ENCODE measurements around the gene LCN9.
"Not testable (repeated sequence)": the region's sequence is repeated elsewhere in the genome, so short reads cannot be mapped to it uniquely, and the experiment has no call there.

The LCN9 gene

DNA sequence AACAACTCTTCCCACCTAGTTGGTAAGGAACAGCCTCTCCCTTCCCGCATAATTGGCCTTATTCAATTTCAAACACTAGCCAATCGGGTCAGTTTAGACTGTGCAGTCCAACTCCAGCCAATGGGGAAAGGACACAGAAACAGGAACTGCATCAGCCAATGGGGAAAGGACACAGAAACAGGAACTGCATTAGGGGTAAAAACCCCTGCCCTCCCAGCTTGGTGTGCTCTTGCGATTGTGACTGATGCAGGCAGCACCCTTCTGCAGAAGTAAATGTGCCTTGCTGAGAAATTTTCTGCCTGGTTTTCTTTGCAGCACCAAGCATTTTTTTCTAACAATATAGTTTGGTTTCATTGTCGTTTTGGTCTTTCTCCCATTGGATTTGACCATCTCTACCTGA, 15.2 kb upstream of the LCN9 start:
- DNase-seq (ENCODE audit: low spot score) = no peak

DNA sequence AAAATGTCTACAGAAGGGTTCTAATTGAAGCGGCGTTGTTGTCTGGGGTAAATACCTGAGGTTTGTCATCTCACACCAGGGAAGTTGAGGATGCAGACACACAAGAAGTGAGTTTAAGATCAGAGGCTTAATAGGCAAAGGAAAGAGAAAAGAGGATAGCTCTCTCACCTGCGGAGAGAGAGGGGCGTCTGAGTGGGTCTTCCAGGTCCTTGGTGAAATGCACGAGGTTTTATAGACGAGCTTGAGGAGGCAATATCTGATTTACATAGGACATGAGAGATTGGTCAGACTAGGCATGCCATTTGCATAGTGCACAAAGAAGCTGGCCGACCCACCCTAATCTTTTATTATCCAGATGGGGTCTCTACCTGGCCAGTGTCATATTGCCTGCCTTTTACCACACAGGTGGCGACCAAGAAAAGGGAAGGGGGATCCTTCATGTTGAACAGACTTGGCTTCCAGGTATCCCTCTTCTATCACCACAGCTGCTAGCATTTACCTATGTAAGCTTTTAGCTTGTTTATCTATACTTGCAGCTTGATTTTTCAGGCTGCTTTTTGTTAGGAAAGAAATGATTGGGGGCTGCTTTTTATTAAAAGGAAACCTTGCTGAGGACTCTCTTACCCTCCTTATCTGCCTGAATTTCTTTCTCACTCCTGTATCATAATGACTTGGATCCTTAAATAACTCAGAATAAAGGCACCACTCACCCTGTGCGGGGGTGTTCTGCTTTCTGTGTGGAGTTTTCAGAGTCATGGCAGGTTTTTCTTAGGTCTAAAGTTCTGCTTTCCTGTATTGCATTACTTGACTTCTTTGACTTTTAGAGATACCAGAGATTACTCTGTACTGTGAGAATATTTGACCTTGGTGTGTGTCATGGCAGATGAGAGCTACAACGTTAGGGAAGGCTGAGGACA, 14.4 kb upstream of the LCN9 start:
- no peak for DNase-seq (ENCODE audit: low spot score)

DNA sequence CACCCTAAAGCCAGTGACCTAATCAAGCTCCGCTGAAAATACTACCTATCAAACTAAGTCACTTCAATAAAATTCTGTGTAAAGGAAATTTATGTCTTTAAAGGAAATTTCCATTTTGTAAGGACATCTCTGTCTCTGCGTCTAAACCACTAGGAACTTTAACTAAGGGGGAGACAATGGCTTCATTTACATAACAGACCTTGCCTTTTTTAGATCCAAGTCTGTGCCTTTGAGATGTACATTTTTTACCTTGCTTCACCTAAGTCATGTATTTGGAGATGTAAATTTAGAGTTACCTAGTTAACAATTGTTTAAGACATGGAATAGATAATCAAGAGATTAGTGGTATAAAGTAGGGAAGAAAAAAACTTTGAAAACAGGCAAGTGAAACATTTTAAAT, 13.6 kb upstream of the LCN9 start:
- no peak for DNase-seq (ENCODE audit: low spot score)

DNA sequence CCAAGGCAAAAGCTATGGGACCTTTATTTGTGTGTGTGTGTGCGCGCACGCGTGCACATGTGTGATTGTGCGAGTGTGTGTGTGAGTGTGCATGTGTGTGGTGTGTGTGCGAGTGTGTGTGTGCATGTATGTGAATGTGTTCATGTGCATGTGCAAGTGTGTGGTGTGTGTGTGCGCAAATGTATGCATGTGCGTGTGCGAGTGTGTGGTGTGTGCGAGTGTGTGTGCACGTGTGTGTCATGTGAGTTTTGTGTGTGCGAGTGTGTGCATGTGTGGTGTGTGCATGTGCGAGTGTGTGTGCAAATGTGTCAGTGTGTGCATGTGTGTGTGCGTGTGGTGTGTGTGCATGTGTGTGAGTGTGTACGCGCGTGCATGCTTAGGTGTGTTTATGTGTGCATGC, 12.7 kb upstream of the LCN9 start:
- DNase-seq (ENCODE audit: low spot score) = no peak

DNA sequence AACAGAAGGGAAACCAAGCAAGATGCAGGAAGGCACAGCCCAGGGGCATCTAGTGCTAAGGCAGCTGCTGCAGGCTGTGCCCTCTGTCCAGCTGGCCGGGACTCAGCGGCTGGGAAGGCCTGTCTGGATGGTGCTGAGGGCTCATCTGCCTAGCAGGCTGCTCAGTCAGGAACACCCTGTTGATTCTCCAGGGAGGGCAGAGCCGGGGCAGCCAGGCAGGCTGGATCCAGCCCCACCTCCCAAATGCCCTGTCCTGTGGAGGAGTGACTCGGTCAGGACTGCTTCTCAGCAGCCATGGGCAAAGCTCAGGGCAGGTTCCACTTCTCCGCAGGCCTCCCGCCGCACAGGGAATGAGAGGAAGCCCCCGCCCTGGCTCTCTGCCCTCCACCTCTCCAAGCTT, 7.8 kb upstream of the LCN9 start:
- no peak for DNase-seq (ENCODE audit: low spot score)

DNA sequence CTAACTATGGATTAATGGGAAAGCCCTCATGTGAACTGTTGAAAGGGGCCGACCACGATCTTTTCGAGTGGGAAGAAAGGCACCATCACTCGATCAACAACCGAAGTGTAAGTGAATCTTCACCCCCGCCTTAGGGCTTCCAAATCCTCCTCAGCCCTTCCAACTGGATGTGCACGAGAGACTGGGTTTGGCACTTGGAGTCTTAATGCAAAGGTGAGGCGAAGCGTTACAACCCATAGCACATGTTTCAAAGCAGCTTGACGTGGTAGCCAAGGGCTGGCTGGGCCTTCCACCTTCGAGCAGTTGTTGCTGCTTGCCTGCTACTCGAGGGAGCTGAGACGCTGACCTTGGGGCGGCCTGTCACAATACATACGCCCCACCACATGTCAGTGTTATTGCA, 5.7 kb upstream of the LCN9 start:
- DNase-seq (ENCODE audit: low spot score) = no peak

GRCh38 chr9:135659252-135659651, 3.9 kb upstream of the LCN9 start:
- no peak for DNase-seq (ENCODE audit: low spot score)

DNA sequence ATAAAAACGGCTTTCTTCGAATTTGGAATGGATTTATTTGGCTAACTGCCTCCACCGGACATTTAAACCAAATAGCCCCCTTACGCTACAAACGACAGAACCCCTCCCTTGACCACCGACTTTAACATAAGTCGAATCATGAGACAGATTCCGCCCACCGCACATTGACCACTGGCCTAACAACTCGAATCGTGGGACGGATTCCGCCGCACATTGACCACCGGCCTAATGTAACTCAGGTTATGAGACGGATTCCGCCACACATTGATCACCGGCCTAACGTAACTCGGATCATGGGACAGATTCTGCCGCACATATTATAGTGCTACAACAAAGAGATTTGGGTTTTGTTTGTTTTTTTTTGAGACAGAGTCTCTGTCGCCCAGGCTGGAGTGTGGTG, 2.7 kb upstream of the LCN9 start:
- DNase-seq (ENCODE audit: low spot score) = no peak

DNA sequence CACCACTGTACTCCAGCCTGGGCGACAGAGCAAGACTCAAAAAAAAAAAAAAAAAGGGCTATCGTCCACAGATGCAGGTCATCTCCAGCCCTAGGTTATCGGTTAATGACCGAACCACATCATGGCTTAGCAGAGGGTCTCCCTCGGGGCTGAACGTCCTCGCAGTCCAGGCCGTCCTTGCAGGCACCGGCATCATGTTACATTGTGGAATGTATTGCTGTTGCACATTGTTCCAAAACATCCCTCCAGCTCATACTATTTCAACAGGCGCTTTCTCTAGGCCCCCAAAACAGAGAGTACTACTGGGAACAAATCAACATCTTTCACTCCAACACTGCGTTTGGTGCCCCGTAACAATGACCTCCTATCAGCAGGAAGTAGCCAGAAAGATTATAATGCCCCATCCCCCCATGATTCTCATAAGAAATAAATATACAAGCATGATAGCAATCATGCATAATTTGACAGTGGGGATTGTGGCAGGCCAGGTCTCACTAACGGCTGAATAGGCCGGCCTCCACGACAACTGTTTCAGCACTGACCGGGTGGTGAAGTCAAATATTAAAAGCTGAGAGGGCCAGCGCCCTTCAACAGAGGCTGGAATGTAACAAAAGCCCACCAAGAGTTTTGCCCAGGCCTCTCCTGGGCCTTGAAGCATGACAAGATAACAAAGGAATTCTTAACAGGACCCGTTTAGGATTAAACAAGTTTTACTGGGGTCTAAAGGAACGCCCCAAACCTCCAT, 1.1 kb upstream of the LCN9 start:
- DNase-seq (ENCODE audit: low spot score) = no peak

DNA sequence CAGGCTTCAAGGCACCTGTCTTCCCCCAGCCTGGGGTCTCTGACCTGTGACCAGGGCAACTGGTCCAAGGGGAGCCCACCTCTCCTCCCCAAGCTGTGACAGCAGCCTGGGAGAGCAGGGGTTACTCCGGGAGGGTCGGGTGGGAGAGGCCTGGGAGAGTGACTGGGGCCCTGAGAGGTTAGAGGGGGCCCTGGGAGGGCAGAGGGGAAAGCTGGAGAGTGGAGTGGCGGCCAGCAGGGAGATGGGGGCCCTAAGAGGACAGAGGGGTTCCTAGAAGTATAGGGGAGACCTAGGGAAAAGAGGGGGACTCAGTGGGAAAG, 302 bp downstream of the LCN9 start:
- no peak for DNase-seq (ENCODE audit: low spot score)

DNA sequence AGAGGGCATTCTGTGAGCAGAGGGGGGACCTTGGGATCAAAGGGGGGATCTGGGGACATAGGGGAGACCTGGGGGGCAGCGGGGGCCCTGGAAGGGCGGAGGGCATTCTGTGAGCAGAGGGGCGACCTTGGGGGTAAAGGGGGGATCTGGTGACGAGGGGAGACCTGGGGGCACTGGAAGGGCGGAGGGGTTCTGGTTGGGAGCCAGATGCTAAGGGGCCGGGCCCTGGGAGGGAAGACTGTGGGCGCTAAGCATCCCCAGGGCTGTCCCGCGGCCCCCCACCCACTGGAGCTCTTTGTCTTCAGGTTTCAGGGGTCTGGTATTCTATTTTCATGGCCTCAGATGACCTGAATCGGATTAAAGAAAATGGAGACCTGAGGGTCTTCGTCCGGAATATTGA, 748 bp downstream of the LCN9 start:
- DNase-seq (ENCODE audit: low spot score) = no peak

DNA sequence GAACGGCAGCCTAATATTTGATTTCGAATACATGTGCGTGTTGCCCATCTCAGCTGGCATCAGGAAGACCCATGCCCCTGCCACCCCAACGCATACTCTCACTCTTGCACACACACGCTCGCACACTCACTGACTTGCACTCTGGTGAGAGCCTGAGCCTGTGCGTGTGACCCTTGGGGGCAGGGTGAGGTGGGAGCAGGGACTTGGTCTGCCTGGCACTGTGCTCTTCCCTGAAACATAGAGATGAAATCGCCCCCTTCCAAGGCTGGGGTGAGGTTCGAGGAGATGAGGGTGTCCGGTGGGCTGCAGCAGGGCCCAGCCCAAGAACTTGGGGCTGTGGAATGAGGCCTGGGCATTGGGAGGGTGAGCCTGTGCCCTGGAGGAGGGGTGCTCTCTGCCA, 1.2 kb downstream of the LCN9 start:
- DNase-seq (ENCODE audit: low spot score) = no peak

- DNase-seq (ENCODE audit: low spot score) = no peak
Observed at GRCh38 chr9:135664801-135665794, 2.0 kb downstream of the LCN9 start.

- DNase-seq (ENCODE audit: low spot score) = no peak
Observed at GRCh38 chr9:135665795-135666189, 2.7 kb downstream of the LCN9 start.

GRCh38 chr9:135666534-135667462, 3.7 kb downstream of the LCN9 start:
- no peak for DNase-seq (ENCODE audit: low spot score)

- no peak for DNase-seq (ENCODE audit: low spot score)
Observed at GRCh38 chr9:135667463-135668001, 4.4 kb downstream of the LCN9 start.

- DNase-seq (ENCODE audit: low spot score) = not testable (repeated sequence)
Observed at GRCh38 chr9:135669018-135669417, 5.9 kb downstream of the LCN9 start.

- no peak for DNase-seq (ENCODE audit: low spot score)
Observed at GRCh38 chr9:135669616-135670285, 6.6 kb downstream of the LCN9 start.

DNA sequence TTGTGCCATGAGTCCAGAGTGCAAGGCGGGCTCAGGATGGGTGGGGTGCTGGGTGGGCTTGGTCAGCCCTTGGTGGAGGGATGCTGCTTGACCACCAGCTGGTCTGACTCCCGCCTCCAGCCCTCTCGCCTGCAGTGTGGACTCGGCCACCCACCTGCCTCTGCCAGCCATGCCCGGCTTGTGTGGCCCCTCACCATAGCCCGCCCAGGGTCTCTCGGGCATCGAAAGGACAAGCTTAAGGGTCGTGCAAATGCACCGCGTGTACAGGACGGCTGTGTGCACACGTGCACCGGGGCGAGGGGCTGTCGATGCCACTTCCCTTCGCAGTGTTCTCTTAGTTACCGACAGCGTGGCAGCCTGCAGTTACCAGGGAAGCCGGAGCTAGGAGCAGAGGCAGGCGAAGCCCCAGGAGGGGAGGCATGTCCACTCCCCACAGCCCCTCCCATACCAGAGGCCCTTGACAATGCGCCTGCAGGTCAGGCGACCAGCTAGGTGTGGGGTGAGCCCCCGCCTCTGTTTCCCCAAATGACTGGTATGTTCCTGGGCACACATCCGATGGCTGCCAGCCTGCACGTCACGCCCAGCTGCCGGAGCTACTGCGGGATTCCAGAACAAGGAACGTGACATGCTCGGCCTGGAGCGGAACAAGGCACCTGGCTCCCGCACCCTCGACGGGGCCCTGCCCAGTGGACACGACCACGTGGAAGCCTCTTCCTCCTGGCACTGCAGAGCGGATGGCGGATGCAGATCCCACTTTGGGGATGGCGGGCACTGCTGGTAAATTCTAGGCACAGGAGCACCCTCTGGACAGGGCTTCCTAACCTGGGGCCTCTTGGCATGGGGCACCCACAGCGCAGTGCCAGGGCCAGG, 7.8 kb downstream of the LCN9 start:
- DNase-seq (ENCODE audit: low spot score) = no peak
